Cortex of kidney (tissue), 1 donor: Measurements from ENCODE around the gene MTHFSD.

Experiments used
- DNase-seq: peaks from one replicate; lab custom pipeline; 2025; lab: John Stamatoyannopoulos, UW

The MTHFSD gene

DNA sequence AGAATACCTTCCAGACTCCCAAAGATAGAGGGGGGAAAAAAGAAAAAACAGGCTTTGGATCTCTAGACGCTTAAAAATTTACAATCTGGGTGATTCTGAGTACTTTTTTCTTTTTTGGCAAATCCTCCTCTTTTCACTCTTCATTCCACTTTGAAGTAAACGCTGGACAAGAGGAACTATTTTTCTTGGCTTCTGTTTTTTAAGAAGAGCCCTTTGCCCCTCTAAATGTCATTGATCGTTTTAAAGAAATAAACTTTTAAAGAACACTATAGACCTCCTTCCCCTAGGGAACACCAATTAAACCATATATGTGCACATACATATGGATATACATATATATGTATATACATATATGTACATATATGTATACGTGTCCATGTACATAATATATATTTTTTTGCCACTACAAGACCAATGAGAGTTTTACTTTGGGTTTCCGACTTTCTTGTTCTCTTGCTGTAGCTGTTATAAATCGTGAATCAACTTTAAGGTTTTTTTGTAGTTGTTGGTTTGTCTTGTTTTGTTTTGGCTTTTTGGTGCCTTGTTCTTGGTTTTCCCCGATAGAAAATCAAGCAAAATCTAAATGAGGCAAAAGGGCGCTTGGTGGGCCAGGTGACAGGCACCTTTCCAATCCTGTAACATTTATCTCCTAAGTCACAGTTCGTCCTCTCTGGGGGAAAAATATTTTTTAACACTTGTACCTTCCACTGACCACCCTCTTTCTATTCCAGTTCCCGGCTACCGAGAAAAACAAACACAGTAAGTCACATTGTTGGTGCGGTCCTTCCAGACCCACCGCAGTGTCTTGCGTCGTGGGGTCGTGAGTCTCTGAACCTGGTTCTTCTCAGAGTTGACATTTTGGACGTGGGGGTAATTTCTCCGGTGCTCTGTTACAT, 40.3 kb downstream of the MTHFSD start:
- DNase-seq: no peak

DNA sequence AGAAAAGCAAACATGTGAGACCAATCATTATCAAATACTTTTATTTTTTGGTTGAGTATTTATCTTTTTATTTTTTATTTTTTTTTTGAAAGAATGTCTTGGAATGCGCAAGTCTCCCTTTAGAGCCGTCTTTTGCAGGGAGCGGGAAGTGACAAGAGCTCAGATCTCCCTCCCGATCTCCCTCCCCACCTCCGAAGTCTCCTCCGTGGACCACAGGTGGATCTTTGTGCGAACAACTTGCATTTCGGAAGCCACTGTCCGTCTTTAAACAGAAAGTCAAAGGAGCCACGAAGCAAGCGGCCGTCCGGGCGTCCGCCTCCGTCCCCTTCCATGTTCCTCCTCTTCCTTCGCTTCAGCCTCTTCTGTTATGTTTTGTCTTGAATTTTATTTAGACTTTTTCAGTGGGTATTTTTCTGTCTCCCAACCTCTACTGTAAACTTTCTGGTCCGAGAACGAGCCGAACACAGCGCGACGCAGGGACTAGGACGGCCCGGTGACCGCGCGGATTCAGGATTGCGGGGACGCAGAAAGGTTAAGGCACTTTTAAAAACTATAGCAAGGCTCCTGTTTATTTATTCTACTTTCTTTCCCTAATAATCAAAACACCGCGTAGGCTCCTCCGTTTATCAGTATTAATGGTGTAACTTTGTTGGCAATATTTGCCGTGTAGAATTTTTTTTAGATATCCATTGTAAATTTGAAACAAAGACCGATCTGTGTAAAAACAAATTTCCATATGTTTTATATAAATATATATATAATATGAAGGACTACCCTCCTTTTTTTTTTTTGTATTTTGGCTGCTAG, 41.4 kb downstream of the MTHFSD start:
- no peak for DNase-seq

GRCh38 chr16:86512860-86513470, 42.1 kb downstream of the MTHFSD start:
- no peak for DNase-seq

DNA sequence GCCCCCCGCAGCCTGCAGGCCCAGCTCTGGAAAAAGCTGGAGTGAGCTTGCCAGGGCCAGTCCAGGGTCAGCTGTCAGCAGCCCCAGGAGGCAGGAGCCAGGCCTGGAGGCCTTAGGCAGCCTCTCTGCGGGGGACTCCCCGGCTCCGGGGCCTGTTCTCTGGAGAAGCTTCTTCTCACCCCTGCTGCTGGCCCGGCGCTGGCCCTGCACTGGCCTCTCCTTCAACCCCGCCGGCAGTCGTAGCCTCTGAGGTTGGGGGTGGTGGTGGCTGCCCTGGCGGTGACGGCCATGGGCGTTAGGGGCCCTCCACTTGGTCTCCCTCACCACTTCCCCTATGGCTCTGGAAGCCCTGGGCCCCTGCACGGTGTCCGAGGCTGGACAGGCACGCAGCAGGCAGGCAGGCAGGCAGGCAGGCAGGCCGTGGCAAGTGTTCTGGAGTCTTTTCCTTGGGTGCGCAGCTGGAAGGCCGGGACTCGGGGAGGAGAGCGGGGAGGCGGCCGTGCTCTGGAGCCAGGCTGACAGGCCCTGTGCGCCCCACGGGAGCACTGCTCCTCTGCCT, 42.7 kb downstream of the MTHFSD start:
- DNase-seq: no peak

- DNase-seq: no peak
Observed at GRCh38 chr16:86511317-86512161, 43.5 kb downstream of the MTHFSD start.

DNA sequence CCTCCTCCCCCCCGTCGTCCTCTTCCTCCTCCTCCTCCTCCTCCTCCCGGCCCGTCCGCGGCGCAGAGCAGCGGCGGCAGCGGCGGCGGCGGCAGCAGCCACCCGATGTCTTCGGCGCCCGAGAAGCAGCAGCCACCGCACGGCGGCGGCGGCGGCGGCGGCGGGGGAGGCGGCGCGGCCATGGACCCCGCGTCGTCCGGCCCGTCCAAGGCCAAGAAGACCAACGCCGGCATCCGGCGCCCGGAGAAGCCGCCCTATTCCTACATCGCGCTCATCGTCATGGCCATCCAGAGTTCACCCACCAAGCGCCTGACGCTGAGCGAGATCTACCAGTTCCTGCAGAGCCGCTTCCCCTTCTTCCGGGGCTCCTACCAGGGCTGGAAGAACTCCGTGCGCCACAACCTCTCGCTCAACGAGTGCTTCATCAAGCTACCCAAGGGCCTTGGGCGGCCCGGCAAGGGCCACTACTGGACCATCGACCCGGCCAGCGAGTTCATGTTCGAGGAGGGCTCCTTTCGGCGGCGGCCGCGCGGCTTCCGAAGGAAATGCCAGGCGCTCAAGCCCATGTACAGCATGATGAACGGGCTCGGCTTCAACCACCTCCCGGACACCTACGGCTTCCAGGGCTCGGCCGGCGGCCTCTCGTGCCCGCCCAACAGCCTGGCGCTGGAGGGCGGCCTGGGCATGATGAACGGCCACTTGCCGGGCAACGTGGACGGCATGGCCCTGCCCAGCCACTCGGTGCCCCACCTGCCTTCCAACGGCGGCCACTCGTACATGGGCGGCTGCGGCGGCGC, 44.4 kb downstream of the MTHFSD start, which contains the start of gene FOXF1:
TSS of gene FOXF1 (plus strand) at position 63 of the 797 bp plus-strand sequence. CDS start at position 106, 43 bp downstream.
- DNase-seq: no peak

DNA sequence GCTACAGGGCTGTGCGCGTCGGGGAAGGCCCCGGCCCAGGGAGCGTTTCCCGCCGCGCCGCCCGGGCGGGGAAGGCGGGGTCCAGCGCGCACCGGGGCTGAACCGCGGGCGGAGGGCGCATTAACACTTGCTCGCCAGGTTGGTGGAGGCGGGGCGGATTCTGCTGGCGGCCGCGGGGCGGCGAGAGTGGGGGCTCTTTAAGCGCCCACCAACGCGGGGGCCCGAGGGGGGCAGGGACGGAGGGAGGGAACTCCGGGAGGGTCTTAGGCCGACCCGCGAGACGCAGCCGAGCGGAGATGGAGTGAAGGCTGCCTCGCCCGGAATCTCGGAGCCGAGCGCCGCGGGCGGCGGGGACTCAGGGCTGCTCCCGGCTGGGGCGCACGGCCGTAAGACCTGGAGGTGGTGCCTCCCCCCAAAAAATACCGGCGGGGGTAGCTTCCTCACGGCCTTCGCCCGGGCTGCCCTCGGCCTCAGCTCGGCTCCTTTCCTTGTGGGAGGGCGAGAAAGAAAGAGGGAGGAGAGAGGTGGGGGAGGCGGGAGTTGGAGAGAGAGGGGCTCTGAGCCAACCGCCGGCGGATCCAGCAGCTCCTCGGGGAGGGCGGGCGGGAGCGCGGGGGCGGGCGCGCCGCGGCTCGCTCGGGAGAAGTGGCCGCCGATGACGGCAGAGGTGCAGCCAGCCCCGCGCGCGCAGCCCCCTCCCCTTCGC, 45.1 kb downstream of the MTHFSD start:
- no peak for DNase-seq

DNA sequence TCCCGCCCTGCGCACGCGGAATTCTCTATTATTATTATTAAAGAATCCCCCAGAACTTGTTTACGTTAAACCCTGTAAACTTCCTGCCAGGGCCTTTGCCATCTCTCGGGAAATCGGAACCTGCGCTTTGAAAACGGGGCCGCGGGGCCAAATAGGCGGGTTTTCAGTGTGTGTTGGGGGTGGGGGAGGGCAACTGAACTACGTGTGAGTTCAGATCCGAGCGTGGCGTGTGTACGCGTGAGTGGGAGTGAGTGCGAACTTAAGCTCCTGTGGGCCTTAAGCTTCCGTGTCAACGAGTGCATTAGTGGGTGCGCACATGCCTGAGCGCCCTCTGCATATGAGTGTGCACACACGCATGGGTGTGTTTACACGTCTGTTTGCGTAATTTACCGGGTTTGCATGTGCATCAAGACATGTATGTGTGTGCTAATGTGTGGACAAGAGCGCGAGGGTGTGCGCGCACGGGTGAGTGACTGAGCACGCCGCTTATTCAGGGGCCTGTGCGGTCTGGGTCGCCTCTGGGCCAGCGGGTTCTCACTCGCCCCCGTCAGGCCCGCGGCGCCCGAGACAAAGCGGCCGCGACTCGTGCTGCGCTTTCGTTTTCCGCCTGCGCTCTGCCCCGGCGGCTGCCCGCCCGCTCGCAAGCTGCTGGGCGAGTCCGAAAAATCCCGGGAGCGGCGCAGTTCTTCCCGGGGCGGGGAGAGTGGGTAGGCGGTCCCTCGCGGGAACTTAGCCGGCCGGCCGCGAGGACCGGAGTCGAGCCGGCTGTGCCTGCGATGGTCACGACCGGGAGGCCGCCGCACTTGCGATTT, 45.9 kb downstream of the MTHFSD start:
- DNase-seq: no peak

- no peak for DNase-seq
Observed at GRCh38 chr16:86508028-86508946, 46.7 kb downstream of the MTHFSD start.

- DNase-seq: no peak
Observed at GRCh38 chr16:86507173-86508027, 47.6 kb downstream of the MTHFSD start.

GRCh38 chr16:86505899-86506864, 48.9 kb downstream of the MTHFSD start:
- no peak for DNase-seq

DNA sequence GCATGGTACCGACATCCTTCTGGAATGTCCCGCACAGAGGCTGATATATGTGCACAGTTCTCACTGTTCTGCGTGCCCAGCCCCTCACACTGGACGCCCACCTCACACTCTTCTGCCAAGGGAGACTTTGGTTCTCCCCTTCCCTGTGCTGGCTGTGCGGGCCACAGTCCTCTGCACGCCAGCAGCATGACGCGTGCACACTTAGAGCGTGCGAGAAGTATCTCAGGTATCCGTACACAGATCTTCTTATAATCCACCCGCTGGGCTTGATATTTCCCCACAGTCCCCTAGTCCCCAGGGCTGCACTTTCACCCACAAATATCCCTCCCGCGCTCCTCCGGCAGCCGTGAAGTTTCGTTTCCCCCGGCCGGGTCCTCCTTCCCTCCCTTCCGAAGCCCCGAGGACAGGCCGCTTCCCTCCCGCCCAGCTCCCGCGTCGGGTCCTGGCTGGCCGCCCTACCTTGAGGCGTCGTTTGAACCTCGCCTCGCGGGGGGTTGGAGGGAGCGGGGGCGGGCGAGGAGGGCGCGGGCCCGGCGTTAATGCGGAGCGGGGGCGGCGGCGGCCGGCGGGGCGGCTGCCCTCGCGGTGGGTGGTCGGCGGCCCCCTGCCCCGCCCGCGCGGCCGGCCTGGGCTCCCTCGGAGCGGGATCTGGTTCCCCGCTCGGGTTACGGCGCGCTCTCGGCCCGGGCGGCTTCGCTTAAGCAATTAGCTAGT, 49.7 kb downstream of the MTHFSD start:
- no peak for DNase-seq

DNA sequence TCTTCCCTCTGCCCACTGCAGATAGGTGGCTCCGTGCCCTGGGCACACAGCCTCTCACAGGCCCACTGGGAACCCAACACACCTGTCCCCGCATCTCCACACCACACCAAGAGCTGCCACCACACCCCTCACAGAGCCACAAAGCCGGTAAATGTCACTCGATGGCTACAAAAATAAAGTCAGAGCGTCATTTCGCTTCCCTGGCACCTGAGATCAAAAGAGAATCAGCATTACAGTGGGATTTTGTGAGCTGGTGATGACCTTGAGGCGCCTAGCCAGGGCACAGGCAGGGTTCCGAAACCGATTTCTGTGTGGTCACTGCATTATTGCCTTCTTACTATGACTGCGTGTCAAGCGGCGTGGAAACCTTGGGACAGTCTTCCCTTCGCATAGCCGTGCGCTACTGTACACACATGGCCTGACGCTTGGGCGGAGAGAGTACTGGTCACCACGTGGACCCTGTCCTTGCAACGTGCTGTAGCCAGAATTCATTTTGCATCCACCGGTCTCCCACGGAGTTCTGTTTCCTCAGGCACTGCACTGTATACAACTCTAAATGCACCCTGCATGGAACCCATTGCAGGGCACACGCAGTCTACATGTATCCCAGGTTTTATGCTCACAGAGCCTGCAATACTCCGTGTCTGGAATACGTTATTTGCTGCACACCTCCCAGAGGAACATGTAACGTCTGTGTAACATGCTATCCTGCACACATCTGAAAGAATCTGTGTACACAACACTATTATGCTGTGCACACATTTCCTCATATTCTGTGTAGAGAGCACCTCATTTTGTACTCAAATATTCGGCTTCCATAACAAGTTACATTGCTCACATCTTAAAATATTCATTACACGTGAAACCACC, 50.5 kb downstream of the MTHFSD start:
- no peak for DNase-seq

DNA sequence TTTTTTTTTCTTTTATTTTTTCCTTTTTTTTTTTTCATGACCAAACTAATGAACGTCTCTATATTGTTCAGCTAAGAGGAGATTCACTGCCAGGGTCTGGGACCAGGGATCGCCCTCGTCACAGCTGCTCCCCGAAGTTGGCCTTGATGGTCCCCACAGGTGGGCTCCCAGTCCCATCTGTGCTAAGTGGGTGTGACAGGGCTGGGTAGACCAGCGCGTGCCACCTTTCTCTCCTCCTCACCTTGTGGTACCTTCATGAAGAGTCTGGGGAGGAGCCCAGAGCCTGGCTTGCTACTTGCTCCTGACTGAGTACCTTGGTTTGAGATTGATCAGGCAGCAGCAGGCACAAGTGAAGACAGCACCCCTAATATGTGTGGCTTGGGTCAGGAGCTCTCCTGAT, 51.2 kb downstream of the MTHFSD start:
- DNase-seq: no peak
